ENCODE data around the gene NGFR. TPM values are rescaled to one million over a fixed set of nuclear protein-coding genes. Genes with fewer than 3 reads are reported as not detected.

The NGFR gene
- total RNA-seq, 1 experiment from 2014 or later, result 1.6 TPM

- intact Hi-C loops (cut with micrococcal nuclease; ENCODE audit: unreplicated experiment) (loop anchor here (5.0 kb wide), 1 partner anchor 56 kb away; no protein-coding TSS in a partner anchor), in situ Hi-C loops (cut with HindIII; ENCODE audit: low pct_unique_long_range_greater_than_20kb, low sequenced_read_pairs) (no loop called here)
- H3K36me3 ChIP-seq (ENCODE audit: control insufficient read depth, insufficient read depth, low read length), result no peaks in the 10 kb centered on the region
- peaks cover 13% of the 10 kb centered on the region for H3K4me1 ChIP-seq (ENCODE audit: control insufficient read depth, insufficient read depth, low read length)
- H3K4me3 ChIP-seq (ENCODE audit: low read depth in 2 of 2, low read length in 2 of 2), result peak overlapping the region; percentile 41 to 56
- peaks cover 26% of the 10 kb centered on the region for H3K27me3 ChIP-seq (ENCODE audit: control insufficient read depth, insufficient read depth, low read length)
- ChIA-PET POLR2A (no interaction called here), CTCF (interaction anchor here (0.6 to 1.1 kb wide), 2 partner anchors 20 to 58 kb away, joined by 3 to 5 read pairs; no protein-coding TSS in a partner anchor)
- TF ChIP-seq TCF7L2 (IDR thresholded peaks at IDR 0.05; ENCODE audit: low read depth, low read length), result no peak
- TF ChIP-seq SIN3A (IDR thresholded peaks at IDR 0.05; ENCODE audit: borderline replicate concordance, insufficient read depth, low read depth, low read length), result no peak
- no peak for TF ChIP-seq POLR2AphosphoS5 (IDR thresholded peaks at IDR 0.05; ENCODE audit: low read depth, low read length)
- TF ChIP-seq REST (IDR thresholded peaks at IDR 0.05; ENCODE audit: insufficient read depth in 1 of 2, low read depth in 2 of 2, low read length in 1 of 2), result no peak
- TF ChIP-seq, protein P1, sequence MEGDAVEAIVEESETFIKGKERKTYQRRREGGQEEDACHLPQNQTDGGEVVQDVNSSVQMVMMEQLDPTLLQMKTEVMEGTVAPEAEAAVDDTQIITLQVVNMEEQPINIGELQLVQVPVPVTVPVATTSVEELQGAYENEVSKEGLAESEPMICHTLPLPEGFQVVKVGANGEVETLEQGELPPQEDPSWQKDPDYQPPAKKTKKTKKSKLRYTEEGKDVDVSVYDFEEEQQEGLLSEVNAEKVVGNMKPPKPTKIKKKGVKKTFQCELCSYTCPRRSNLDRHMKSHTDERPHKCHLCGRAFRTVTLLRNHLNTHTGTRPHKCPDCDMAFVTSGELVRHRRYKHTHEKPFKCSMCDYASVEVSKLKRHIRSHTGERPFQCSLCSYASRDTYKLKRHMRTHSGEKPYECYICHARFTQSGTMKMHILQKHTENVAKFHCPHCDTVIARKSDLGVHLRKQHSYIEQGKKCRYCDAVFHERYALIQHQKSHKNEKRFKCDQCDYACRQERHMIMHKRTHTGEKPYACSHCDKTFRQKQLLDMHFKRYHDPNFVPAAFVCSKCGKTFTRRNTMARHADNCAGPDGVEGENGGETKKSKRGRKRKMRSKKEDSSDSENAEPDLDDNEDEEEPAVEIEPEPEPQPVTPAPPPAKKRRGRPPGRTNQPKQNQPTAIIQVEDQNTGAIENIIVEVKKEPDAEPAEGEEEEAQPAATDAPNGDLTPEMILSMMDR (IDR thresholded peaks at IDR 0.05), result no peak
- no peaks in the 10 kb centered on the region for H3K9me3 ChIP-seq (ENCODE audit: control insufficient read depth, insufficient read depth, low read depth, low read length)
- H3K27ac ChIP-seq (ENCODE audit: low read length), result no peak overlapping the region
- BruUV-seq (replicated peaks), result no TSS peak
- DNase-seq (ENCODE audit: low read depth, low spot score) (no peak), ATAC-seq (peak; percentile 8; the same call in 1 of the 2 replicates)
These were observed 719 bp downstream of the NGFR start for GRCh38 chr17:49495842-49496182.

DNA sequence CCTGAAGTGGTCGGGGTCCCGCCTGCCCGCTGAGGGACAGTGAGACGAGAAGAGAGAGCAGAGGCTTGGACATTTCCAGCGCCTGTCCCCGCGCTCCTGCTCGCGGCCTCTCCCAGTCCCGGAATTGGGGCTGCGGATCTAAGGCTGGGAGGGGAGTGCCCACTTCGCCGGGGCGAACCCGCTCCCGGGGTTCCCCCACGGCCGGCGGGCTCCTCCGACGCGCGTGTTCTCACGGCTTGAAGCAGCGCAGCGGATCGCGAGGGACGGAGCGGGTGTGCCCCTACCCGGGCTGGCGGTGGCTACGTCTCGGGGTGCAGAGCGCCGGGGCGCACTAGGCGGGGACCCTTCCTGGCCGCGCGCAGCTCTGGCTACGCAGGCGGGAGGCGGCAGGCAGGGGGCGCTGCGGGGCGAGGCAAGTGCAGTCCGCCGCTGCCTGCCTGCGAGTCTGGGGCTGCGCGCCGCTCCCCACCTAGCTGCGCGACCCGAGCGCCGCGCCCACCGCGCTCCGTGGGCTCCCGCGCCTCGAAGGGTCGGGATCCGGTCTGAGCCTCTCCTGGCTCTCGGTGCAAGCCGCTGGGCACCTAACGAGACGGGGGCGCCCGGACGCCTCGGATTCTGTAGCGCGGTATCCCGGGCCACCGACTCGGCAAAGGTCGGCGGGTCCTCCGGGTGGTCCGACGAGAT, 1.2 kb downstream of the NGFR start:
- ATAC-seq (peak; percentile 82), DNase-seq (ENCODE audit: low read depth, low spot score) (no peak)
- in situ Hi-C loops (cut with HindIII; ENCODE audit: low pct_unique_long_range_greater_than_20kb, low sequenced_read_pairs), result no loop called here
- TF ChIP-seq REST (IDR thresholded peaks at IDR 0.05; ENCODE audit: insufficient read depth in 1 of 2, low read depth in 2 of 2, low read length in 1 of 2), result no peak
- TF ChIP-seq TCF7L2 (IDR thresholded peaks at IDR 0.05; ENCODE audit: low read depth, low read length), result no peak
- TF ChIP-seq, protein P1 (IDR thresholded peaks at IDR 0.05), result peak; percentile 98
- no peak for TF ChIP-seq POLR2AphosphoS5 (IDR thresholded peaks at IDR 0.05; ENCODE audit: low read depth, low read length)
- no peak for TF ChIP-seq SIN3A (IDR thresholded peaks at IDR 0.05; ENCODE audit: borderline replicate concordance, insufficient read depth, low read depth, low read length)
- Histone ChIP-seq H3K36me3 (ENCODE audit: control insufficient read depth, insufficient read depth, low read length) (no peaks in the 10 kb centered on the region), H3K4me3 (ENCODE audit: low read depth in 2 of 2, low read length in 2 of 2) (peak overlapping the region; percentile 41 to 56), H3K27me3 (ENCODE audit: control insufficient read depth, insufficient read depth, low read length) (peaks cover 26% of the 10 kb centered on the region), H3K27ac (ENCODE audit: low read length) (no peak overlapping the region), H3K4me1 (ENCODE audit: control insufficient read depth, insufficient read depth, low read length) (peaks cover 13% of the 10 kb centered on the region), H3K9me3 (ENCODE audit: control insufficient read depth, insufficient read depth, low read depth, low read length) (no peaks in the 10 kb centered on the region)
- no TSS peak for BruUV-seq (replicated peaks)
- intact Hi-C loops (cut with micrococcal nuclease; ENCODE audit: unreplicated experiment), result loop anchor here (5.0 kb wide), 1 partner anchor 56 kb away; no protein-coding TSS in a partner anchor
- ChIA-PET CTCF (interaction anchor here (0.5 to 1.1 kb wide), 5 partner anchors 19 to 231 kb away, joined by 3 to 5 read pairs (median 3); no protein-coding TSS in a partner anchor), POLR2A (no interaction called here)
